ENCODE measurements around the gene KRT4. TPM values are rescaled to one million over a fixed set of nuclear protein-coding genes. Genes with fewer than 3 reads are reported as not detected.

KRT4 gene
- total and polyA plus RNA-seq, 3 experiments from 2014 or later, result not detected

DNA sequence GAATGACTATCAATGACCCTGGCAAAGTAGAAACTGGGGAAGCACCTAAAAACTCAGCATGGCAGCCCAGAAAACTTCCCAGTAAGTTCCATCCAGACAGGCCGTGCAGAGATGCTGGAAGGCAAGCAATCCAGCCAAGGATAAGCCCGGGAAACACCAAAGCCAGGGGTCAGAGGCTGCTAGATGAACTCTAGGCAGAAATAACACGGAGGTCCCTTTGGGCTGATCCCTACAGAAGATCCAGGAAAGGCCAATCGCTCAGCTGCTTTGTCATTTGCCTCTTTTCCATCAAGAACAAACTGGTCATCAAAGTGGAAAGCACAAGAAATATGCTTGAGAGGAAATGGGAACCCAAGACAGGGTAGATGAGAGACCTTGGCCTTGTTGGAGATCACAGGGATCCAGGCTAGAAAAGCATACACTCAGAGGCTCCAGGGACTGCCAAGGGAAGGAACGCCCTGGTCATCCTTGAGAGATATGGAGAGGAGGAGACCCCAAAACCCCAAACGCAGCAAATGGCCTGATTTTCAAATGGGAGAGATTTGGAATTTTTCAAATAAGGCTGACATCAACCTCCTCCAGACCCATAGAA is 13.7 kb upstream of the KRT4 start:
- peaks cover 0 to 8% of the 10 kb centered on the region in 2 donors for H3K27me3 Mint-ChIP-seq
- H3K36me3 Mint-ChIP-seq, result no peaks in the 10 kb centered on the region
- H3K4me3 ChIP-seq (ENCODE audit: low read length), result no peak overlapping the region
- no peaks in the 10 kb centered on the region for H3K9me3 ChIP-seq (ENCODE audit: low read length)
- H3K27ac ChIP-seq (ENCODE audit: low read depth, low read length), result no peak overlapping the region
- CTCF ChIA-PET, result no interaction called here
- POLR2A ChIA-PET, result no interaction called here
- no peak overlapping the region for H3K4me3 Mint-ChIP-seq
- no peak for DNase-seq
- H3K27ac Mint-ChIP-seq, result no peak overlapping the region
- H3K4me1 ChIP-seq (ENCODE audit: insufficient read depth, low read length), result no peaks in the 10 kb centered on the region
- H3K27me3 ChIP-seq (ENCODE audit: insufficient read depth, low read length, poor library complexity, severe bottlenecking), result no peaks in the 10 kb centered on the region
- no peaks in the 10 kb centered on the region for H3K9me3 Mint-ChIP-seq
- no peaks in the 10 kb centered on the region for H3K4me1 Mint-ChIP-seq
- H3K36me3 ChIP-seq (ENCODE audit: insufficient read depth, low read length), result no peaks in the 10 kb centered on the region

DNA sequence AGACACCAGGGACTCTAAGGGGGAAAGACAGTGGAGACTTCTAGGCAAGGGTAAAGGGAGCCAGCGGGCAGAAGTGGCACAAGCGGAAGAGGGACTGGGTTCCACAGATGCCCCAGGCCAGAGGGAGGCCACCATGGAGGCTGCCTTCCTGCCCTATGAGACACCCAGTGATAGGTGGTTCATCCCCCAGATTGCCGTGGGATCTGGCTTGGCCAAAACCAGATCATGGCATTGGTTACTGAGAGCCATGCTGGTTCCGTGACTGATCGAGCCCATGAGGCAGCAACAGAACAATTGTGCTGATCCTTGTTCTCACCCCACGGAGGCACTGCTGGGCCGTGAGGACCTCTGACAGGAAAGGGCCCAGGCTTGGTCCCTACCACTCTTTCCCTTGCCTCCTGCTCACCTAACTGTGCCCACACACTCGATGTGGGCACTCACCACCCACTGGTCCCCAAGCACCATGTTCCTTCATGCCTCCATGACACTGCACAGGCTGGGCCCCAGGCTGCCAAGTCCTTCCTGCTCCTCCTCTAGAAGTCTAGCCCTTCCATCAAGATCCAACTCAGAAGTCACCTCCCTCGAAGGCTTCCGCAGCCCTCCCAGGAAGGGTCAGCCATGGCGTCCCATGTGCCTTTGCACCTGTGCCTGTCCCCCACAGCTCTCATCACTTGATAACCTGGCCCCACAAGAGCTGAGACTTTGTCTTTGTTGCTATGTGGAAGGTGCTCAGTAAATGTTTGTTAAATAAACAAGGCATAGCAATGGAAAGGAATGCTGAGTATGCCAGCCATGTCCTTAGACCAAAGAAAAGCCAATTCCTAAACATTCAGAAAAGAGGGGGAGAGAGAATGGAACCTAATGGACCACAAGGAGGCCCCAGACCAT is 12.9 kb upstream of the KRT4 start:
- no peaks in the 10 kb centered on the region for H3K9me3 Mint-ChIP-seq
- DNase-seq, result no peak
- no peaks in the 10 kb centered on the region for H3K4me1 ChIP-seq (ENCODE audit: insufficient read depth, low read length)
- no peaks in the 10 kb centered on the region for H3K36me3 ChIP-seq (ENCODE audit: insufficient read depth, low read length)
- H3K9me3 ChIP-seq (ENCODE audit: low read length), result no peaks in the 10 kb centered on the region
- H3K36me3 Mint-ChIP-seq, result no peaks in the 10 kb centered on the region
- no peaks in the 10 kb centered on the region for H3K27me3 ChIP-seq (ENCODE audit: insufficient read depth, low read length, poor library complexity, severe bottlenecking)
- no peak overlapping the region for H3K27ac Mint-ChIP-seq
- CTCF ChIA-PET, result no interaction called here
- POLR2A ChIA-PET, result no interaction called here
- peaks cover 0 to 8% of the 10 kb centered on the region in 2 donors for H3K27me3 Mint-ChIP-seq
- H3K4me1 Mint-ChIP-seq, result no peaks in the 10 kb centered on the region
- no peak overlapping the region for H3K4me3 ChIP-seq (ENCODE audit: low read length)
- H3K27ac ChIP-seq (ENCODE audit: low read depth, low read length), result no peak overlapping the region
- H3K4me3 Mint-ChIP-seq, result no peak overlapping the region

DNA sequence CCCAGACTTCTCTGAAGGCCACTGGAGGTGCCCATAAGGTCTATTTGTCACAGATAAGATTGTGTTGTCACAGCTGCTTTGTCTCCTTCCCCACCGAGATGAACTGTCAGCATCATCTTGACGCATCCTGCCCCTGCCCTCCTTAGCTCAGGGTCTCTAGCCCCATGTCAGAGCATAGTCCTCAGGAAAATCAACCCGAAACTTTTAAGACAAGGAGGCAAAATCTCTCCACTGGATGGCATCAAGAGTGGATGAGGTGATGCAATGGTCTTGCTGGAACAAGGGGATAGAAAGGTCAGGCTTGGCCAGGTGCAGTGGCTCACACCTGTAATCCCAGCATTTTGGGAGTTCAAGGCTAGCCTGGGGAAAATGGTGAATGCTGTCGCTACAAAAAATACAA is 12.0 kb upstream of the KRT4 start:
- POLR2A ChIA-PET, result no interaction called here
- Mint-ChIP-seq H3K36me3 (no peaks in the 10 kb centered on the region), H3K27me3 (peaks cover 0 to 8% of the 10 kb centered on the region in 2 donors), H3K4me3 (no peak overlapping the region), H3K27ac (no peak overlapping the region), H3K9me3 (no peaks in the 10 kb centered on the region), H3K4me1 (no peaks in the 10 kb centered on the region)
- Histone ChIP-seq H3K9me3 (ENCODE audit: low read length) (no peaks in the 10 kb centered on the region), H3K36me3 (ENCODE audit: insufficient read depth, low read length) (no peaks in the 10 kb centered on the region), H3K4me3 (ENCODE audit: low read length) (no peak overlapping the region), H3K27me3 (ENCODE audit: insufficient read depth, low read length, poor library complexity, severe bottlenecking) (no peaks in the 10 kb centered on the region), H3K27ac (ENCODE audit: low read depth, low read length) (no peak overlapping the region), H3K4me1 (ENCODE audit: insufficient read depth, low read length) (no peaks in the 10 kb centered on the region)
- CTCF ChIA-PET, result no interaction called here
- no peak for DNase-seq

DNA sequence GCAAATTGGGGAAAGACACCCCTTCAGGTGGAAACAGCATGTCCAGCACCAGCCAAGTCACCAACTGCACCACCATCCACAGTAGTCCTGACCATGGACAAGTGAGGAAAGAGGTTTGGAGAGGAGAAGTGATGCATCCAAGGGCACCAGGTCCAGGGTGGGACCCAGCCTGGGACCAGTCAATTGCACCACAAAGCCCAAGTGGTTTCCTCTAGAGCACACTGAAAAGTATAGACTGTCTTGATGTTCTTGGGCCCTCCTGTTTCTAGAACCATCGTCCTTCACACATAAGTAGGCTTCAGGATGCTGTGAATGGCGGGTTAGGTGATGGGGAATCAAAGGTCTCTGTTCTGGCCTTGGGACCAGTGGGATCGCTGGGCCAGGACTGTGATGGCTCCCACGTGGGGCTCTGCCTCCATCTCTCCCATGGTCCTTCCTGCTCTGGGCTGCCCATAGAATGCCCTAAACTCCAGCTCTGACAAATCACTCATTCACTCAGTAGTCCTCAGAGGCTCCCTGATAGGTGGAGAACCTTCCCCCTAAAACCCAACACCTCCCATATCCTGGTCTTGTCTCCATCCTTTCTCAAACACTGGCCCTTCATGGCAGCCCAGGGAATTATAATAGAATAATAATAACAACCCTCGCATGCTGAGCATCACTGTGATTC is 11.0 kb upstream of the KRT4 start:
- Mint-ChIP-seq H3K27ac (peak overlapping the region in 1 of 8 donors; percentile 30), H3K4me1 (no peaks in the 10 kb centered on the region), H3K4me3 (no peak overlapping the region), H3K27me3 (peaks cover 0 to 13% of the 10 kb centered on the region in 2 donors), H3K9me3 (no peaks in the 10 kb centered on the region), H3K36me3 (no peaks in the 10 kb centered on the region)
- no peaks in the 10 kb centered on the region for H3K36me3 ChIP-seq (ENCODE audit: insufficient read depth, low read length)
- H3K9me3 ChIP-seq (ENCODE audit: low read length), result no peaks in the 10 kb centered on the region
- POLR2A ChIA-PET, result no interaction called here
- no peak for DNase-seq
- no peak overlapping the region for H3K4me3 ChIP-seq (ENCODE audit: low read length)
- no peak overlapping the region for H3K27ac ChIP-seq (ENCODE audit: low read depth, low read length)
- CTCF ChIA-PET, result interaction anchor here (0.9 kb wide), 1 partner anchor 12 kb away, joined by 3 read pairs; no protein-coding TSS in a partner anchor
- no peaks in the 10 kb centered on the region for H3K4me1 ChIP-seq (ENCODE audit: insufficient read depth, low read length)
- H3K27me3 ChIP-seq (ENCODE audit: insufficient read depth, low read length, poor library complexity, severe bottlenecking), result no peaks in the 10 kb centered on the region

DNA sequence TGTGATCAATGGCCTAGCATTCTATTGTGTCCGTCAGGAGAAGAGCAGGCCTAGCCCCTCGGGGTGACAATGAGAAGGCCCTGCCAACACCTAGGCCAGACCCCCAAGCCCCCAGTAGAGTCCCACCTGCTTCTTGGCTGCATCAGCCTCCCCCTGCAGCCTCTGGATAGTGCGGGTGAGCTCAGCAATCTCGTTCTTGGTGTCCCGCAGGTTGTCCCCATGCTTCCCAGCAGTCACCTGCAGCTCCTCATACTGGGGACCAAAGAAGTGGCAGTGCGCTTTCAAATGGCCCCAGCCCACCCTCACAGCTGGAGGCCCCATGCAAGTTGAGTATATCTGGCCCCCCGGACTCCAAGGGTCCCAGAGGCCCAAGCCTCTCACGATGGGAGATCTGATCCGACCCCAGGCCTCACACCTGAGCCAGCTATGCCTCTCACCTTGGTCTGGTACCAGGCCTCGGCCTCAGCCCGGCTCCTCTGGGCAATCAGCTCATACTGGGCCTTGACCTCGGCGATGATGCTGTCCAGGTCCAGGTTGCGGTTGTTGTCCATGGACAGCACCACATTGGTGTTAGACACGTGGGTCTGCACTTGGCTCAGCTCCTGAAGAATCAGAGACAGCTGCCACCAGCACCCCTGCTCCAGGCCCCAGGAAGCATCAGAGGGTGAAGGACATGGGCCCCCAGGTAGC is 10.0 kb upstream of the KRT4 start:
- CTCF ChIA-PET, result interaction anchor here (0.9 kb wide), 1 partner anchor 13 kb away, joined by 3 read pairs; no protein-coding TSS in a partner anchor

DNA sequence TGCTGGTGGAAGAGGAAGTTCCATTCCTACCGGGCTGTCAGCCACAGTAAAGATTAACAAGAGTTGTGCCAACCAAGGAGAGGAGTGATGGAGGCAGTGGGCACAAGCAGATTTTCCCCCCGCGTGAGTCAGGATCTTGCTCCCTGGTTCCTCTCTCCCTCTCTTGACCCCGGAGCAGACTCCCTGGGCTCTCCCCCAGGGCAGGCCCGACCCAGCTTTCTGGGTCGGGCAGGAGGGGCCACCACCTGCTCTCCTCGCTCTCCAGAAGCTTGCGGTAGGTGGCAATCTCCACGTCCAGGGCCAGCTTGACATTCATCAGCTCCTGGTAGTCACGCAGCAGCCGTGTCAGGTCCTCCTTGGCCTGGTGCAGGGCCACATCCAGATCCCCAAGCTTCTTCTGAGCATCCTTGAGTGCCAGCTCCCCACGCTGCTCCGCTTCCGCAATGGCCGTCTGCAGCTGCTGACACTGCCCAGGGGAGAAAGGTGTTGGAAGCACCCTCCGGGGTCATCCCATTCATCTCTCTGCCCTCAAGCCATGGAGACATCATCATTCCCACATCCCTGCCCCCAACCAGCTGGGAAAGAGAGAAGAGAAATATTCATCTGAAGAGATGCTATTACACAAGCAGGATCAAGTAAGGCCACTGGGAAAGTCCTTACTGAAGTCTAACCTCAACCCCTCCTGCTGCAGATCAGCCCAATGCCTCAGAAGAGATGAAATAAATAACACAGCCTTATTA is 9.0 kb upstream of the KRT4 start:
- no peak for DNase-seq
- Mint-ChIP-seq H3K27me3 (peaks cover 6 to 24% of the 10 kb centered on the region in 2 donors), H3K4me3 (no peak overlapping the region), H3K9me3 (no peaks in the 10 kb centered on the region), H3K36me3 (no peaks in the 10 kb centered on the region), H3K4me1 (no peaks in the 10 kb centered on the region), H3K27ac (peak overlapping the region in 1 of 8 donors; percentile 78)
- Histone ChIP-seq H3K27ac (ENCODE audit: low read depth, low read length) (no peak overlapping the region), H3K4me1 (ENCODE audit: insufficient read depth, low read length) (peaks cover 5% of the 10 kb centered on the region), H3K9me3 (ENCODE audit: low read length) (no peaks in the 10 kb centered on the region), H3K27me3 (ENCODE audit: insufficient read depth, low read length, poor library complexity, severe bottlenecking) (no peaks in the 10 kb centered on the region), H3K4me3 (ENCODE audit: low read length) (no peak overlapping the region), H3K36me3 (ENCODE audit: insufficient read depth, low read length) (no peaks in the 10 kb centered on the region)
- CTCF ChIA-PET, result no interaction called here
- POLR2A ChIA-PET, result no interaction called here

More for the DNA sequence above, 10.0 kb upstream of the KRT4 start:
- H3K27ac Mint-ChIP-seq, result peak overlapping the region in 1 of 8 donors; percentile 66
- no peaks in the 10 kb centered on the region for H3K9me3 ChIP-seq (ENCODE audit: low read length)
- H3K27me3 ChIP-seq (ENCODE audit: insufficient read depth, low read length, poor library complexity, severe bottlenecking), result no peaks in the 10 kb centered on the region
- H3K36me3 Mint-ChIP-seq, result no peaks in the 10 kb centered on the region
- H3K4me1 Mint-ChIP-seq, result no peaks in the 10 kb centered on the region
- no peak for DNase-seq
- H3K4me1 ChIP-seq (ENCODE audit: insufficient read depth, low read length), result no peaks in the 10 kb centered on the region
- peaks cover under 1 to 17% of the 10 kb centered on the region in 2 donors for H3K27me3 Mint-ChIP-seq
- no peak overlapping the region for H3K27ac ChIP-seq (ENCODE audit: low read depth, low read length)
- H3K9me3 Mint-ChIP-seq, result no peaks in the 10 kb centered on the region
- H3K36me3 ChIP-seq (ENCODE audit: insufficient read depth, low read length), result no peaks in the 10 kb centered on the region
- no peak overlapping the region for H3K4me3 ChIP-seq (ENCODE audit: low read length)
- H3K4me3 Mint-ChIP-seq, result no peak overlapping the region
- POLR2A ChIA-PET, result no interaction called here

DNA sequence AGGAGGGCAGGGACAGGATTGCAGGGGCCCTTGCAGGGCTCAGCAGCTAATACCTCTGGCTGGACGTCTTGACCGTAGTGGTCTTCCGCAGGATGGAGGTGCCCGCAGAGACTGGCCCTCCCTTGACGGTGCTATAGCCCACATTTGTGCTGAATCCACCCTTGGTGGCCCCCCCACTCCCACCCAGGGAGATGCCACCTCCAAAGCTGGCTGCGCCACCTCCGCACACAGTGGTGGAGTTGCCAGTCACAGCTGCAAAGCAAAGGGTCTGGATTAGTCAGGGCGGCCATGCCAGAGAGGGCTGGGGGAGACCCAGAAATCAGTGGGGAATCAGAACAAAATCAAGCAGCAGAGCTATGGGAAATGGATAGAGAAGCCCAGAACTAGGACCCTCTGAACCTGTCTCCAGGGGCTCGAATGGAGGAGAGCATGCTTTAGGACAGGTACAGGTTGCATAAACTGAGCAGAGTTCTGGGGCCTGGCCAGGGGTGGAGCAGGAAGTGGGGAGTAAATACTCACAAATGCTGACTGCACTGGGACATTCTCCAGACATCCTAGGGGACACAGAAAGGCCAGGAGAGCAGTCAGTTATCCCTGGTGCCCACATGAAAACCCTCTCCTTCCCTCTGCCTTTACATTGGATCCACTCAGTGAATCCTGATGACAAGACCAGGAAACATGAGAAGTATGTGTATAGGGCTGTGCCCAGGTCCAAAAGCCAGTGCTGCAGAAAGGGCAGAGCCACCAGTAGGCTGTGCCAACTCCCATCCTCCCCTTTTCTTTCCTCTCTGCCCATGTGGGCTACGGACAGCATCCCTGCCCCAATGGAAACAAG is 8.1 kb upstream of the KRT4 start:
- peaks cover 8 to 30% of the 10 kb centered on the region in 2 donors for H3K27me3 Mint-ChIP-seq
- no peaks in the 10 kb centered on the region for H3K9me3 ChIP-seq (ENCODE audit: low read length)
- DNase-seq, result no peak
- H3K27me3 ChIP-seq (ENCODE audit: insufficient read depth, low read length, poor library complexity, severe bottlenecking), result no peaks in the 10 kb centered on the region
- peaks cover 3 to 5% (median 4%) of the 10 kb centered on the region in 3 donors for H3K4me1 Mint-ChIP-seq
- H3K36me3 ChIP-seq (ENCODE audit: insufficient read depth, low read length), result no peaks in the 10 kb centered on the region
- CTCF ChIA-PET, result no interaction called here
- no peak overlapping the region for H3K27ac ChIP-seq (ENCODE audit: low read depth, low read length)
- no peaks in the 10 kb centered on the region for H3K9me3 Mint-ChIP-seq
- peaks cover 14% of the 10 kb centered on the region for H3K4me1 ChIP-seq (ENCODE audit: insufficient read depth, low read length)
- no peak overlapping the region for H3K4me3 Mint-ChIP-seq
- no peaks in the 10 kb centered on the region for H3K36me3 Mint-ChIP-seq
- H3K27ac Mint-ChIP-seq, result no peak overlapping the region
- POLR2A ChIA-PET, result no interaction called here
- no peak overlapping the region for H3K4me3 ChIP-seq (ENCODE audit: low read length)
